Measurements from ENCODE around the gene PHLDB3. TPM values are rescaled to one million over a fixed set of nuclear protein-coding genes. Genes with fewer than 3 reads are reported as not detected.

The PHLDB3 gene
- total RNA-seq, 1 experiment from 2014 or later: 6.7 TPM

DNA sequence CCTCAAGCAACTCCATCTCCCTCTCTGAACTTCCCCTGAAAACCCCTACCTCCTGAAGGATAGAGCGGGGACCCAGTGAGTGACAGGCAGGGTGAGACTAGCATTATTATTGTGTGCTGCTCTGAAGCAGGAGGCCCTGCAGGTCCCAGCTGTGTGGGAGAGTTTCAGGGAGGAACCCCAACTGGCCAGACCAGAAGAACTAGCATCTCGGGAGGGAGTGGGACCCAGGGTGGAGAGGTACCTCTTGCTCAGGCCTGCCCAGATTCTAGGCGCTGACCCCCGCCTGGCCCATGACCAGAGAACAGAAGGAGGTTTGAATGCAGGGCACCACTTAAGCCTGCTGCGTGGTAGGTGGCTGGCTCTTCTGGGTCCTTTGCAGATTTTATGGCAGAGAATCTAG lies 33.5 kb downstream of the PHLDB3 start:
- no TSS peak for BruUV-seq (replicated peaks)
- ATAC-seq (no peak), DNase-seq (ENCODE audit: low read depth, low spot score) (no peak)
- Histone ChIP-seq H3K27ac (ENCODE audit: low read length) (no peak overlapping the region), H3K4me3 (ENCODE audit: low read depth in 2 of 2, low read length in 2 of 2) (no peak overlapping the region), H3K36me3 (ENCODE audit: control insufficient read depth, insufficient read depth, low read length) (no peaks in the 10 kb centered on the region), H3K9me3 (ENCODE audit: control insufficient read depth, insufficient read depth, low read depth, low read length) (no peaks in the 10 kb centered on the region), H3K4me1 (ENCODE audit: control insufficient read depth, insufficient read depth, low read length) (peaks cover 3% of the 10 kb centered on the region; the same call in 1 of the 2 replicates), H3K27me3 (ENCODE audit: control insufficient read depth, insufficient read depth, low read length) (no peaks in the 10 kb centered on the region)
- ChIA-PET CTCF (interaction anchor here (0.6 kb wide), 1 partner anchor 166 kb away, joined by 5 read pairs; no protein-coding TSS in a partner anchor), POLR2A (no interaction called here)
- no peak for TF ChIP-seq POLR2AphosphoS5 (IDR thresholded peaks at IDR 0.05; ENCODE audit: low read depth, low read length)
- TF ChIP-seq, protein P1, sequence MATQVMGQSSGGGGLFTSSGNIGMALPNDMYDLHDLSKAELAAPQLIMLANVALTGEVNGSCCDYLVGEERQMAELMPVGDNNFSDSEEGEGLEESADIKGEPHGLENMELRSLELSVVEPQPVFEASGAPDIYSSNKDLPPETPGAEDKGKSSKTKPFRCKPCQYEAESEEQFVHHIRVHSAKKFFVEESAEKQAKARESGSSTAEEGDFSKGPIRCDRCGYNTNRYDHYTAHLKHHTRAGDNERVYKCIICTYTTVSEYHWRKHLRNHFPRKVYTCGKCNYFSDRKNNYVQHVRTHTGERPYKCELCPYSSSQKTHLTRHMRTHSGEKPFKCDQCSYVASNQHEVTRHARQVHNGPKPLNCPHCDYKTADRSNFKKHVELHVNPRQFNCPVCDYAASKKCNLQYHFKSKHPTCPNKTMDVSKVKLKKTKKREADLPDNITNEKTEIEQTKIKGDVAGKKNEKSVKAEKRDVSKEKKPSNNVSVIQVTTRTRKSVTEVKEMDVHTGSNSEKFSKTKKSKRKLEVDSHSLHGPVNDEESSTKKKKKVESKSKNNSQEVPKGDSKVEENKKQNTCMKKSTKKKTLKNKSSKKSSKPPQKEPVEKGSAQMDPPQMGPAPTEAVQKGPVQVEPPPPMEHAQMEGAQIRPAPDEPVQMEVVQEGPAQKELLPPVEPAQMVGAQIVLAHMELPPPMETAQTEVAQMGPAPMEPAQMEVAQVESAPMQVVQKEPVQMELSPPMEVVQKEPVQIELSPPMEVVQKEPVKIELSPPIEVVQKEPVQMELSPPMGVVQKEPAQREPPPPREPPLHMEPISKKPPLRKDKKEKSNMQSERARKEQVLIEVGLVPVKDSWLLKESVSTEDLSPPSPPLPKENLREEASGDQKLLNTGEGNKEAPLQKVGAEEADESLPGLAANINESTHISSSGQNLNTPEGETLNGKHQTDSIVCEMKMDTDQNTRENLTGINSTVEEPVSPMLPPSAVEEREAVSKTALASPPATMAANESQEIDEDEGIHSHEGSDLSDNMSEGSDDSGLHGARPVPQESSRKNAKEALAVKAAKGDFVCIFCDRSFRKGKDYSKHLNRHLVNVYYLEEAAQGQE (IDR thresholded peaks at IDR 0.05; ENCODE audit: insufficient read depth in 1 of 2, low read depth in 2 of 2, low read length in 1 of 2): no peak
- TF ChIP-seq, protein P2, sequence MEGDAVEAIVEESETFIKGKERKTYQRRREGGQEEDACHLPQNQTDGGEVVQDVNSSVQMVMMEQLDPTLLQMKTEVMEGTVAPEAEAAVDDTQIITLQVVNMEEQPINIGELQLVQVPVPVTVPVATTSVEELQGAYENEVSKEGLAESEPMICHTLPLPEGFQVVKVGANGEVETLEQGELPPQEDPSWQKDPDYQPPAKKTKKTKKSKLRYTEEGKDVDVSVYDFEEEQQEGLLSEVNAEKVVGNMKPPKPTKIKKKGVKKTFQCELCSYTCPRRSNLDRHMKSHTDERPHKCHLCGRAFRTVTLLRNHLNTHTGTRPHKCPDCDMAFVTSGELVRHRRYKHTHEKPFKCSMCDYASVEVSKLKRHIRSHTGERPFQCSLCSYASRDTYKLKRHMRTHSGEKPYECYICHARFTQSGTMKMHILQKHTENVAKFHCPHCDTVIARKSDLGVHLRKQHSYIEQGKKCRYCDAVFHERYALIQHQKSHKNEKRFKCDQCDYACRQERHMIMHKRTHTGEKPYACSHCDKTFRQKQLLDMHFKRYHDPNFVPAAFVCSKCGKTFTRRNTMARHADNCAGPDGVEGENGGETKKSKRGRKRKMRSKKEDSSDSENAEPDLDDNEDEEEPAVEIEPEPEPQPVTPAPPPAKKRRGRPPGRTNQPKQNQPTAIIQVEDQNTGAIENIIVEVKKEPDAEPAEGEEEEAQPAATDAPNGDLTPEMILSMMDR (IDR thresholded peaks at IDR 0.05): no peak
- no peak for TF ChIP-seq TCF7L2 (IDR thresholded peaks at IDR 0.05; ENCODE audit: low read depth, low read length)
- intact Hi-C loops (cut with micrococcal nuclease; ENCODE audit: unreplicated experiment) (no loop called here), in situ Hi-C loops (cut with HindIII; ENCODE audit: low pct_unique_long_range_greater_than_20kb, low sequenced_read_pairs) (no loop called here)

DNA sequence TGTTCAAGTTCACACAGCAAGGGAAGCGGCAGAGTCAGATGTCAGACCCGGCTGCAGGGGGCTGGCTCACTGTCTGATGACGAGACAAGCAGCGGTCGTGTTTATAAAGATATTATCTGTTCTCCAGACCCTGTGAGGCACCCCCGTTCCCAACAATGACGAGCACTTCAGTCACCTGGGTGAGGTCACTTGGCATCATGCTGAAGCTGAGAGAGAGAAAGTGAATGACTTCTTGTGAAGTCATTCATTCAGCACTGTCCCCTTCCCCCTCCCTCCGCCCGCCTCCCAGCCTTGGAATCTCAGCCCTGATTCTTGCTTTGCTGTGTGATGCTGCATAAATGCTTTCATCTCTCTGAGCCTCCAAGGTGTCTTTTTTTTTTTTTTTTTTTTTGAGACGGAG lies 34.3 kb downstream of the PHLDB3 start:
- no peaks in the 10 kb centered on the region for H3K27me3 ChIP-seq (ENCODE audit: control insufficient read depth, insufficient read depth, low read length)
- H3K4me1 ChIP-seq (ENCODE audit: control insufficient read depth, insufficient read depth, low read length): peaks cover 3% of the 10 kb centered on the region; the same call in 1 of the 2 replicates
- no TSS peak for BruUV-seq (replicated peaks)
- H3K9me3 ChIP-seq (ENCODE audit: control insufficient read depth, insufficient read depth, low read depth, low read length): no peaks in the 10 kb centered on the region
- no peak overlapping the region for H3K4me3 ChIP-seq (ENCODE audit: low read depth in 2 of 2, low read length in 2 of 2)
- DNase-seq (ENCODE audit: low read depth, low spot score): no peak
- in situ Hi-C loops (cut with HindIII; ENCODE audit: low pct_unique_long_range_greater_than_20kb, low sequenced_read_pairs) (no loop called here), intact Hi-C loops (cut with micrococcal nuclease; ENCODE audit: unreplicated experiment) (no loop called here)
- H3K27ac ChIP-seq (ENCODE audit: low read length): no peak overlapping the region
- TF ChIP-seq SIN3A (IDR thresholded peaks at IDR 0.05; ENCODE audit: borderline replicate concordance, insufficient read depth, low read depth, low read length) (no peak), POLR2AphosphoS5 (IDR thresholded peaks at IDR 0.05; ENCODE audit: low read depth, low read length) (no peak), TCF7L2 (IDR thresholded peaks at IDR 0.05; ENCODE audit: low read depth, low read length) (no peak)
- TF ChIP-seq, protein P1 (IDR thresholded peaks at IDR 0.05; ENCODE audit: insufficient read depth in 1 of 2, low read depth in 2 of 2, low read length in 1 of 2): no peak
- TF ChIP-seq, protein P2 (IDR thresholded peaks at IDR 0.05): no peak
- POLR2A ChIA-PET: no interaction called here
- H3K36me3 ChIP-seq (ENCODE audit: control insufficient read depth, insufficient read depth, low read length): no peaks in the 10 kb centered on the region
- ATAC-seq: no peak
- CTCF ChIA-PET: interaction anchor here (0.6 kb wide), 1 partner anchor 165 kb away, joined by 5 read pairs; no protein-coding TSS in a partner anchor

Data from Panc1 (cell line).